K562 (cell line): ENCODE results near the gene MKRN2OS. TPM values are rescaled to one million over a fixed set of nuclear protein-coding genes. Genes with fewer than 3 reads are reported as not detected.
A peak's percentile ranks its signal among the peaks of the same experiment; 100 is the strongest.

ENCODE experiments used
- ELF2 ChIP-seq: fragments of 250-450 bp; sonication (Bioruptor Pico); IDR thresholded peaks from 2 replicates; pipeline ENCODE4 v1.5.0; 2021; ENCODE audit warnings: mild to moderate bottlenecking
- KLF13 ChIP-seq: fragments of 450-650 bp; IDR thresholded peaks from 2 replicates; pipeline ENCODE4 v1.6.1; 2016; ENCODE audit warnings: missing genetic modification characterization, low read depth, mild to moderate bottlenecking, missing compliant biosample characterization, moderate library complexity, borderline replicate concordance
- NBN ChIP-seq: fragments of 450-650 bp; IDR thresholded peaks from 2 replicates; pipeline ENCODE4 v1.6.1; 2016; ENCODE audit warnings: low read depth, mild to moderate bottlenecking
- NCOA4 ChIP-seq: fragments of 450-650 bp; IDR thresholded peaks from 2 replicates; pipeline ENCODE4 v1.6.1; 2018; ENCODE audit warnings: mild to moderate bottlenecking; ENCODE audit not compliant: partially characterized antibody
- NFXL1 ChIP-seq: fragments of 450-650 bp; formaldehyde crosslinking; IDR thresholded peaks from 2 replicates; pipeline ENCODE4 v1.4.0; 2021; ENCODE audit warnings: mild to moderate bottlenecking
- SRSF9 ChIP-seq: fragments of 200-400 bp; formaldehyde crosslinking; IDR thresholded peaks from 2 replicates; pipeline ENCODE4 v1.6.1; 2017; ENCODE audit warnings: low read depth, low read length, borderline replicate concordance
- TAF7 ChIP-seq: fragments of 450-650 bp; IDR thresholded peaks from 2 replicates; pipeline ENCODE4 v1.6.1; 2016; ENCODE audit warnings: missing genetic modification characterization, missing compliant biosample characterization
- XRCC5 ChIP-seq: fragments of 200-400 bp; formaldehyde crosslinking; IDR thresholded peaks from 2 replicates; pipeline ENCODE4 v1.6.1; 2017; ENCODE audit warnings: low read depth, mild to moderate bottlenecking, low read length
- ZBTB12 ChIP-seq: fragments of 250-450 bp; sonication (Bioruptor Pico); IDR thresholded peaks from 2 replicates; pipeline ENCODE4 v1.4.0; 2020
- ZBTB7A ChIP-seq: IDR thresholded peaks from 2 replicates; pipeline ENCODE4 v1.6.1; 2011; ENCODE audit warnings: low read depth, mild to moderate bottlenecking, low read length, moderate library complexity, borderline replicate concordance; ENCODE audit not compliant: control insufficient read depth
- ZNF121 ChIP-seq: sonication (generic); formaldehyde crosslinking; conservative IDR thresholded peaks from 2 replicates; pipeline ENCODE4 v1.8.0; 2022; ENCODE audit warnings: missing genetic modification reagents
- ZNF217 ChIP-seq: sonication (generic); formaldehyde crosslinking; IDR thresholded peaks from 2 replicates; pipeline ENCODE4 v1.8.0; 2022; ENCODE audit warnings: mild to moderate bottlenecking, missing genetic modification reagents
- ZNF224 ChIP-seq: sonication (generic); formaldehyde crosslinking; IDR thresholded peaks from 2 replicates; pipeline ENCODE4 v1.8.0; 2022; ENCODE audit warnings: mild to moderate bottlenecking, missing genetic modification reagents
- ZNF57 ChIP-seq: fragments of 450-650 bp; formaldehyde crosslinking; IDR thresholded peaks from 2 replicates; pipeline ENCODE4 v1.4.0; 2020; ENCODE audit warnings: mild to moderate bottlenecking, moderate library complexity
- polyA plus RNA-seq, 8 experiments: library from polyadenylated mRNA; depleted of rRNA in 4 of 8; stranded (reverse) in 5 of 8; unstranded in 3 of 8; fragments of >200 nt; fragmentation: Nextera tagmentation in 2 of 8; fragmentation: Illumina TruSeq in 1 of 8; extraction: Ambion mirVana in 2 of 8; extraction: Trizol in 1 of 8; gene quantifications; 2 replicates each; pipeline versions ENCODE4 v1.2.1 to v1.2.3, GENCODE V29; 2011 to 2014; ENCODE audit warnings: inconsistent platforms in 1 of 8, missing spikeins in 1 of 8
- total RNA-seq, 7 experiments: library from RNA; depleted of rRNA in 6 of 7; stranded (reverse); fragments of >200 nt in 6 of 7; fragmentation: Illumina TruSeq in 2 of 7; extraction: Trizol in 2 of 7; gene quantifications; 2 replicates each; pipeline versions ENCODE4 v1.2.1 to v1.2.3, GENCODE V29; 2011 to 2021; ENCODE audit warnings: low replicate concordance in 1 of 7
- TF ChIP-seq, protein P1 (sequence below): fragments of 250-450 bp; sonication (Bioruptor Pico); IDR thresholded peaks from 2 replicates; pipeline ENCODE4 v1.4.0; 2020; ENCODE audit warnings: mild to moderate bottlenecking, moderate library complexity
- TF ChIP-seq, protein P2 (sequence below): fragments of 450-650 bp; formaldehyde crosslinking; IDR thresholded peaks from 2 replicates; pipeline ENCODE4 v1.4.0; 2020; ENCODE audit warnings: mild to moderate bottlenecking, moderate library complexity
- TF ChIP-seq, protein P3 (sequence below): fragments of 250-450 bp; sonication (Bioruptor Pico); IDR thresholded peaks from 2 replicates; pipeline ENCODE4 v1.5.0; 2021
- TF ChIP-seq, protein P4 (sequence below): fragments of 200-800 bp; sonication (Bioruptor generic); IDR thresholded peaks from 2 replicates; pipeline ENCODE4 v1.6.1; 2017; ENCODE audit warnings: missing genetic modification characterization, missing compliant biosample characterization

Gene MKRN2OS
- total and polyA plus RNA-seq, 9 of the 15 experiments (the other 6 are each of a cell fraction or from before 2014, with no cell fraction given), result 0.11 to 0.27 (median 0.17) TPM; not detected in 6

- TF ChIP-seq NCOA4 (no peak), NFXL1 (CRISPR knock-in tag) (no peak), ZNF57 (CRISPR knock-in tag) (no peak), ZBTB12 (CRISPR knock-in tag) (peak; percentile 86), XRCC5 (peak; percentile 93), KLF13 (tag) (no peak; the same call in 1 of the 2 replicates), TAF7 (tag) (peak; percentile 52), NBN (0 out of 2 replicates have a peak, but pooled peaks have one; percentile 18), ELF2 (CRISPR knock-in tag) (peak; percentile 82), ZNF224 (CRISPR knock-in tag) (no peak; the same call in 1 of the 2 replicates), ZBTB7A (peak; percentile 94), SRSF9 (no peak), ZNF217 (CRISPR knock-in tag) (no peak), ZNF121 (CRISPR knock-in tag) (no peak)
- TF ChIP-seq, protein P1, sequence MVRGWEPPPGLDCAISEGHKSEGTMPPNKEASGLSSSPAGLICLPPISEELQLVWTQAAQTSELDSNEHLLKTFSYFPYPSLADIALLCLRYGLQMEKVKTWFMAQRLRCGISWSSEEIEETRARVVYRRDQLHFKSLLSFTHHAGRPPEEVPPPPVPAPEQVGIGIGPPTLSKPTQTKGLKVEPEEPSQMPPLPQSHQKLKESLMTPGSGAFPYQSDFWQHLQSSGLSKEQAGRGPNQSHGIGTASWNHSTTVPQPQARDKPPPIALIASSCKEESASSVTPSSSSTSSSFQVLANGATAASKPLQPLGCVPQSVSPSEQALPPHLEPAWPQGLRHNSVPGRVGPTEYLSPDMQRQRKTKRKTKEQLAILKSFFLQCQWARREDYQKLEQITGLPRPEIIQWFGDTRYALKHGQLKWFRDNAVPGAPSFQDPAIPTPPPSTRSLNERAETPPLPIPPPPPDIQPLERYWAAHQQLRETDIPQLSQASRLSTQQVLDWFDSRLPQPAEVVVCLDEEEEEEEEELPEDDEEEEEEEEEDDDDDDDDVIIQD, result no peak
- TF ChIP-seq, protein P2, sequence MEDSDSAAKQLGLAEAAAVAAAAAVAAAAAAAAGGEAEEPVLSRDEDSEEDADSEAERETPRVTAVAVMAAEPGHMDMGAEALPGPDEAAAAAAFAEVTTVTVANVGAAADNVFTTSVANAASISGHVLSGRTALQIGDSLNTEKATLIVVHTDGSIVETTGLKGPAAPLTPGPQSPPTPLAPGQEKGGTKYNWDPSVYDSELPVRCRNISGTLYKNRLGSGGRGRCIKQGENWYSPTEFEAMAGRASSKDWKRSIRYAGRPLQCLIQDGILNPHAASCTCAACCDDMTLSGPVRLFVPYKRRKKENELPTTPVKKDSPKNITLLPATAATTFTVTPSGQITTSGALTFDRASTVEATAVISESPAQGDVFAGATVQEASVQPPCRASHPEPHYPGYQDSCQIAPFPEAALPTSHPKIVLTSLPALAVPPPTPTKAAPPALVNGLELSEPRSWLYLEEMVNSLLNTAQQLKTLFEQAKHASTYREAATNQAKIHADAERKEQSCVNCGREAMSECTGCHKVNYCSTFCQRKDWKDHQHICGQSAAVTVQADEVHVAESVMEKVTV (CRISPR knock-in tag), result no peak
- TF ChIP-seq, protein P3, sequence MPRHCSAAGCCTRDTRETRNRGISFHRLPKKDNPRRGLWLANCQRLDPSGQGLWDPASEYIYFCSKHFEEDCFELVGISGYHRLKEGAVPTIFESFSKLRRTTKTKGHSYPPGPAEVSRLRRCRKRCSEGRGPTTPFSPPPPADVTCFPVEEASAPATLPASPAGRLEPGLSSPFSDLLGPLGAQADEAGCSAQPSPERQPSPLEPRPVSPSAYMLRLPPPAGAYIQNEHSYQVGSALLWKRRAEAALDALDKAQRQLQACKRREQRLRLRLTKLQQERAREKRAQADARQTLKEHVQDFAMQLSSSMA, result no peak
- TF ChIP-seq, protein P4, sequence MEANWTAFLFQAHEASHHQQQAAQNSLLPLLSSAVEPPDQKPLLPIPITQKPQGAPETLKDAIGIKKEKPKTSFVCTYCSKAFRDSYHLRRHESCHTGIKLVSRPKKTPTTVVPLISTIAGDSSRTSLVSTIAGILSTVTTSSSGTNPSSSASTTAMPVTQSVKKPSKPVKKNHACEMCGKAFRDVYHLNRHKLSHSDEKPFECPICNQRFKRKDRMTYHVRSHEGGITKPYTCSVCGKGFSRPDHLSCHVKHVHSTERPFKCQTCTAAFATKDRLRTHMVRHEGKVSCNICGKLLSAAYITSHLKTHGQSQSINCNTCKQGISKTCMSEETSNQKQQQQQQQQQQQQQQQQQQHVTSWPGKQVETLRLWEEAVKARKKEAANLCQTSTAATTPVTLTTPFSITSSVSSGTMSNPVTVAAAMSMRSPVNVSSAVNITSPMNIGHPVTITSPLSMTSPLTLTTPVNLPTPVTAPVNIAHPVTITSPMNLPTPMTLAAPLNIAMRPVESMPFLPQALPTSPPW (CRISPR knock-in tag), result peak; percentile 79
These were observed 11.6 kb upstream of the MKRN2OS start, which contains the start of gene MKRN2 (continued) for GRCh38 chr3:12556690-12557472.
